BLaER1 (cell line): ENCODE data around the gene HDDC3.

Experiments used
- H3K27ac ChIP-seq: shearing (Covaris generic); formaldehyde crosslinking; 2 replicates; pipeline ENCODE4 v1.8.1; 2022
- H3K27me3 ChIP-seq: shearing (Covaris generic); formaldehyde crosslinking; 2 replicates; pipeline ENCODE4 v1.8.1; 2022
- H3K36me3 ChIP-seq: shearing (Covaris generic); formaldehyde crosslinking; 2 replicates; pipeline ENCODE4 v1.8.1; 2022
- H3K4me1 ChIP-seq: shearing (Covaris generic); formaldehyde crosslinking; 2 replicates; pipeline ENCODE4 v1.8.1; 2022
- H3K4me2 ChIP-seq: shearing (Covaris generic); formaldehyde crosslinking; 2 replicates; pipeline ENCODE4 v1.8.1; 2022
- H3K4me3 ChIP-seq: shearing (Covaris generic); formaldehyde crosslinking; 2 replicates; pipeline ENCODE4 v1.8.1; 2022
- H3K9ac ChIP-seq: shearing (Covaris generic); formaldehyde crosslinking; 2 replicates; pipeline ENCODE4 v1.8.1; 2022
- H3K9me3 ChIP-seq: shearing (Covaris generic); formaldehyde crosslinking; 2 replicates; pipeline ENCODE4 v1.8.1; 2022
- H4K20me1 ChIP-seq: shearing (Covaris generic); formaldehyde crosslinking; 2 replicates; pipeline ENCODE4 v1.8.1; 2022
- Cebpa-rat ChIP-seq: shearing (Covaris generic); IDR thresholded peaks from 2 replicates; pipeline ENCODE4 v1.8.1; 2022

HDDC3 gene

DNA sequence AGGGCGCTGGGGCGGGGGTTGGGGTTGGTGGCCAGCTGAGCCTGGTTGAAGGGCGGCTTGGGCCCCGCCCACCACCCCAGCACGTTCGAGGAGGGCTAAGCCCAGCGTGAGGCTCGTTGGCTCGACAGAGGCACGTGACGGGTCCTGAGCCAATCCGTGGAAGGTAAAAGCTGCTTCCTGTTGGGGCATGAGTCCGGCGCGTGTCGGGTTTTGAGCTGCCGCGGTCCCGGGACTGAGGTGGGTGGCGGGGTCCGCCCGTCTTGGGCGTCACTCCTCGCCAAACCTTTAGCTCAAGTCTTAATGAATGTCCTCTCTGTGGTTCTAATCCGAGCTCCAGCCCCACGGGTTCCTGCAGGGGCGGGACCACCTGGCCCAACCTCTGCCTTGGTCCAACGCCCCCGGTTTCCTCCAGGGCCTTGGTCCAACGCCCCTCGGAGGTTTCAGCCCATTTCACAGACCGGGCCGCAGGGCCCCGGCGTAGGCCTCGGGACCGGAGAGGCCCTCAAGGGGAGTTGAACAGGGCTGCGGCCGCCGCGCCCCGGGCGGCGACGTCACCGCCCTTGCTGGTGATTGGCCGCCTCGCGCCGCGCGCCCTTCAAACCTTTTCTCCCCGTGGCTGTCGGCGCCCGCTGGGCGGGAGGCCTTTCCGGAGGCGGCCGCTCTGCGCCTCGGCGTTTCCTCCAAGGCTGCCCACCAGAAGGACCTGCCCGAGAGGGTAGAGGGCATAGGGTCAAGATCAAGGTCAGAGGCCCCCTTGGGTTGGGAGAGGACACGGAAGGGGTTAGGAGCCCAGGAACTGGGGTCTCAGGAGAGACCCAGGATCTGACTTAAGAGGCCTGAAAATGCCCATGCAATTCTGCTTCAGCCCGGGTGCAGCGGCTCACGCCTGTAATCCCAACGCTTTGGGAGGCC is 22.6 kb upstream of the HDDC3 start, which contains the start of gene RCCD1:
RCCD1 (plus strand) TSS at position 173 of the 912 bp plus-strand sequence. CDS start 1,851 bp downstream, outside the sequence.
- H3K36me3 ChIP-seq: peaks cover 64% of the 10 kb centered on the region
- peaks cover 39% of the 10 kb centered on the region for H3K4me1 ChIP-seq
- peaks cover 38% of the 10 kb centered on the region for H4K20me1 ChIP-seq
- H3K27me3 ChIP-seq: no peaks in the 10 kb centered on the region
- peak within 1 kb of the TSS; percentile 95 for H3K9ac ChIP-seq
- peak within 1 kb of the TSS; percentile 97 for H3K27ac ChIP-seq
- peak within 1 kb of the TSS; percentile 87 for H3K4me3 ChIP-seq
- no peaks in the 10 kb centered on the region for H3K9me3 ChIP-seq
- peak within 1 kb of the TSS; percentile 97 for H3K4me2 ChIP-seq
- TF ChIP-seq Cebpa-rat: no peak

DNA sequence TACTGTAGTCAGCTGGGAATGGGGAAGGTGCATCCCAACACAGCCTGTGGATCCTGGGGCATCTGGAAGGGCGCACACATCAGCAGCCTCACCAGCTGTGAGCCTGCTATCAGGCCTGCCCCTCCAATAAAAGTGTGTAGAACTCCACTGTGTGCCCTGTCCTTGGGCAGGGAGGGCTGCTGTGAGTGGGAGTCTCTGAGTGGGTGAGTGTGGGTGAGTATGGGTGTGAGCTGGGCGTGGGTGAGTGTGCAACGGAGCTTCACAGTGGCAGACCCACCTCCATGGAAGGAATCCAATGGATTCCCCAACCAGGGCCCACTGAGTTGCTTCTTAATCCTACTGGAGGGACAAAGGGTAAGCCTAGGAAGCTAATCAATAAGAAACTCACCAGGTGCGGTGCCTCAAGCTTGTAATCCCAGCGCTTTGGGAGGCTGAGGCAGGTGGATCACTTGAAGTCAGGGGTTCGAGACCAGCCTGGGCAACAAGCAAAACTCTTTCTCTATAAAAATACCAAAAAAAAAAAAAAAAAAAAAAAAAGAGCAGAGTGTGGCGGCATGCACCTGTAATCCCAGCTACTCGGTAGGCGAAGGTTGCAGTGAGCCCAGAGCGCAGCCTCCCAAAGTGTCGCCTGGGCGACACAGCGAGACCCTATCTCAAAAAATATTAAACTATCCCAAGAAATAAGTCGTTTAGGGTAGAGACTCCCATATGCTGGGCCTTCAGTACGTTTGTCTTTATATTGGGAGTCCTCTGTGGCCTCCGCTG is 21.8 kb upstream of the HDDC3 start:
- Histone ChIP-seq H3K4me2 (peak overlapping the region; percentile 97), H3K4me1 (peaks cover 34% of the 10 kb centered on the region), H3K9ac (no peak overlapping the region; the same call in 1 of the 2 replicates), H3K36me3 (peaks cover 69% of the 10 kb centered on the region), H3K27me3 (no peaks in the 10 kb centered on the region), H3K4me3 (peak overlapping the region; percentile 87), H4K20me1 (peaks cover 38% of the 10 kb centered on the region), H3K9me3 (no peaks in the 10 kb centered on the region), H3K27ac (no peak overlapping the region)
- no peak for TF ChIP-seq Cebpa-rat

DNA sequence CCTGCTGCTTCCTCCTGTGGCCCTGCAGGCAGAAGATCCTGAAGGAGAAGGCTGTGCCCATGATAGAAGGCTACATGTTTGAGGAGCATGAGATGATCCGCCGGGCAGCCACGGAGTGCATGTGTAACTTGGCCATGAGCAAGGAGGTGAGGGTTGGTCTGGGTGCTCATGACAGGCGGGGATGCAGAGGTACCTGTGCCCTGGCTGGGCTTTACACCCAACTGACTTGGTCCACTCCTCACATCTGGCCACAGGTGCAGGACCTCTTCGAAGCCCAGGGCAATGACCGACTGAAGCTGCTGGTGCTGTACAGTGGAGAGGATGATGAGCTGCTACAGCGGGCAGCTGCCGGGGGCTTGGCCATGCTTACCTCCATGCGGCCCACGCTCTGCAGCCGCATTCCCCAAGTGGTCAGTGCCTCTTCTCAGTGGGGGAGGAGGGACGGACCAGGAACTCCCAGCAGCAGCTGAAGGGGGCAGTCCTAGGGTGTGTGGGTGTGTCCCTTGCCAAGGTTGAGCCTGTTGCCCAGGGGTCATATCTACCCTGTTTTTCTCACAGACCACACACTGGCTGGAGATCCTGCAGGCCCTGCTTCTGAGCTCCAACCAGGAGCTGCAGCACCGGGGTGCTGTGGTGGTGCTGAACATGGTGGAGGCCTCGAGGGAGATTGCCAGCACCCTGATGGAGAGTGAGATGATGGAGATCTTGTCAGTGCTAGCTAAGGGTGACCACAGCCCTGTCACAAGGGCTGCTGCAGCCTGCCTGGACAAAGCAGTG is 20.7 kb upstream of the HDDC3 start:
- Histone ChIP-seq H3K4me2 (no peak overlapping the region), H3K9ac (no peak overlapping the region), H3K4me1 (peaks cover 34% of the 10 kb centered on the region), H3K4me3 (no peak overlapping the region), H4K20me1 (peaks cover 37% of the 10 kb centered on the region), H3K36me3 (peaks cover 73% of the 10 kb centered on the region), H3K9me3 (no peaks in the 10 kb centered on the region), H3K27me3 (no peaks in the 10 kb centered on the region), H3K27ac (no peak overlapping the region)
- no peak for TF ChIP-seq Cebpa-rat

DNA sequence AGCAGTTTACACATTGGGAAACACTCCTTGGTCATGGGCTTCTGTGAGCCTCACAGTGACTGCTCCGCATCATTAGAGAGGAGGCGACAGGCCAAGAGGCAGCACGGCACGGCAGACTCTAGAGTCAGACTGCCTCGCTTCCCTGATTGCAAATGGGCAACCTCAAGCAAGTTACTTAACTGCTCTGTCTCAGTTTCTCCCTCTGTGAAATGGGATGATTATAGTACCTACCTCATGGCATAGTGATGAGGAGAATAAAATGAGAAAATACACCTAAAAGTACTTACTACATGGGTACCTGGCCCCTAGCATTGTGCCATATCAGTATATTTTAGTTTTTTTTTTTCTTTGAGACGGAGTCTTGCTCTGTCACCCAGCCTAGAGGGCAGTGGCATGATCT is 18.3 kb upstream of the HDDC3 start:
- H3K36me3 ChIP-seq: peaks cover 86% of the 10 kb centered on the region
- H3K4me1 ChIP-seq: peaks cover 16% of the 10 kb centered on the region
- H3K27me3 ChIP-seq: no peaks in the 10 kb centered on the region
- H3K27ac ChIP-seq: no peak overlapping the region
- H3K4me3 ChIP-seq: no peak overlapping the region
- no peak for TF ChIP-seq Cebpa-rat
- H3K9ac ChIP-seq: no peak overlapping the region
- H4K20me1 ChIP-seq: peaks cover 31% of the 10 kb centered on the region
- H3K4me2 ChIP-seq: no peak overlapping the region
- H3K9me3 ChIP-seq: no peaks in the 10 kb centered on the region

DNA sequence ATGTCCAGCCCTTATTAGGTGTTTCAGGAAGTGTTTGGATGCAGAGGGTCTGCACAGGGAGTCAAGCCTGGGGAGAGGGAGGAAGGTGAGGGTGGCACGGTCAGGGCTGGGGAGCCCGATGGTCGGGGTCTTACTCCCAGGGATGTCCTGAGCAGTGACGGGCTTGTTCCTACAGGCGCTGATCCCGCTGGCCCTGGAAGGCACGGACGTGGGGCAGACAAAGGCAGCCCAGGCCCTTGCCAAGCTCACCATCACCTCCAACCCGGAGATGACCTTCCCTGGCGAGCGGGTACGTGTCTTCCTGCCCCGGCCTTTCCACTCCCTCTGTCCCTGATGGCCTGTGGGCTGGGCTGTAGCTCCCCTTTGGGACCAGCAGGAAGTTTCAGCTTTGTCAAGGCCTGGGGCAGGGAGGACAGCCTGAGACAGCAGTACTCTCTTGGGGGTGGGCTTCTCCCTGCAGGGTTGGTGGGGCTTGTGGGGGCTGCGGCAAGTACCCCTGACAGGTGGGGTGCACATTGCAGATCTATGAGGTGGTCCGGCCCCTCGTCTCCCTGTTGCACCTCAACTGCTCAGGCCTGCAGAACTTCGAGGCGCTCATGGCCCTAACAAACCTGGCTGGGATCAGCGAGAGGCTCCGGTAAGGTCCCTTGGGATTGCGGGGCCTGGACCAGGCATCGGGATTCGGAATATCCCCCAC is 17.8 kb upstream of the HDDC3 start:
- H3K9ac ChIP-seq: no peak overlapping the region
- H3K27ac ChIP-seq: no peak overlapping the region
- no peak overlapping the region for H3K4me3 ChIP-seq

DNA sequence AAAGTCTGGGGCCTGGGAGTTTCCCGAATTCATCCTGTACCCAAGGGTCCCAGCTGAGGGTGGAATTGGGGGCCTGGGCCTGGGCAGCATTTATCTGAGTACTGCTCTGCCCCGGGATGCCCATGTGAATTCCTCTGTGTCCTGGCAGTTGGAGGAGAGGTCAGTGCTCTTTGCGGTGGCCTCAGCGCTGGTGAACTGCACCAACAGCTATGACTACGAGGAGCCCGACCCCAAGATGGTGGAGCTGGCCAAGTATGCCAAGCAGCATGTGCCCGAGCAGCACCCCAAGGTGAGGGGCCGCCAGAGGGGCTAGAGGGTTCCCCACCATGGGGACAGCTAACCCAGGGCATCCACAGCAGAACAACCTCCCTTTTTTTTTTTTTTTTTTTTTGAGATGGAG is 16.2 kb upstream of the HDDC3 start:
- Histone ChIP-seq H3K4me3 (no peak overlapping the region), H3K36me3 (peaks cover 100% of the 10 kb centered on the region), H3K27me3 (no peaks in the 10 kb centered on the region), H3K4me2 (no peak overlapping the region), H3K4me1 (peaks cover 4% of the 10 kb centered on the region; the same call in 1 of the 2 replicates), H3K9me3 (no peaks in the 10 kb centered on the region), H3K9ac (no peak overlapping the region), H4K20me1 (peaks cover 26% of the 10 kb centered on the region), H3K27ac (no peak overlapping the region)
- no peak for TF ChIP-seq Cebpa-rat

More for the DNA sequence above, 17.8 kb upstream of the HDDC3 start:
- H3K36me3 ChIP-seq: peaks cover 91% of the 10 kb centered on the region
- H3K27me3 ChIP-seq: no peaks in the 10 kb centered on the region
- peaks cover 10% of the 10 kb centered on the region for H3K4me1 ChIP-seq
- H3K4me2 ChIP-seq: no peak overlapping the region
- no peaks in the 10 kb centered on the region for H3K9me3 ChIP-seq
- TF ChIP-seq Cebpa-rat: no peak
- peaks cover 26% of the 10 kb centered on the region for H4K20me1 ChIP-seq

DNA sequence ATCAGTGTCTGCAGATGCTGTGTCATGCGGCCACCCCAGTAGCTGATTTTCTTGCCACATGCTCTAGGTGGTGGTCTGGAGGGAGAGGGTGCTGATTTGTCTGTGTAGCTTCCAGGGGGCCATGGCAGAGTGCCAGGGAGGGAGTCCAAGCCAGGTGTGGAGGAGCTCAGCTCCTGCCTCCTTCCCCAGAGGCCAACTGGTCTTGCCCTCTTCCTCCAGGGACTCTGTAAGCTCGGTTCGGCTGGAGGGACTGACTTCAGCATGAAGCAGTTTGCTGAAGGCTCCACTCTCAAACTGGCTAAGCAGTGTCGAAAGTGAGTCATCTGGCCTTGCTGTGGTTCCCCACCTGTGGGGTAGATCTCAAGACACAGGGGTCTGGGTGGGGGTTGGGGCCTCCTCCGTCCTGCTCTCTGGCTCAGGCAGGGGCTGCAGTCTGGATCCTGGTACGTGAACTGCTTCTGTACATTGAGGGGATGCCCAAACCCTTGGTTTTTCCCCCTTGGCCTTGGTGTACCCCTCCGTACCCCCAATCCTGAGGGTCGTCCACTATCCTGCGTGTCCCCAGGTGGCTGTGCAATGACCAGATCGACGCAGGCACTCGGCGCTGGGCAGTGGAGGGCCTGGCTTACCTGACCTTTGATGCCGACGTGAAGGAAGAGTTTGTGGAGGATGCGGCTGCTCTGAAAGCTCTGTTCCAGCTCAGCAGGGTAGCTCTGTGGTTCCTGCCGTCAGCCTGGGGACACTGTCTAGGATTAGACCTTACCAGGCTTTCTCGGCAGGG is 15.4 kb upstream of the HDDC3 start:
- no peaks in the 10 kb centered on the region for H3K27me3 ChIP-seq
- H4K20me1 ChIP-seq: peaks cover 26% of the 10 kb centered on the region
- no peaks in the 10 kb centered on the region for H3K9me3 ChIP-seq
- no peak overlapping the region for H3K27ac ChIP-seq
- no peak overlapping the region for H3K4me3 ChIP-seq
- H3K9ac ChIP-seq: no peak overlapping the region
- peaks cover 100% of the 10 kb centered on the region for H3K36me3 ChIP-seq
- H3K4me1 ChIP-seq: peaks cover 4% of the 10 kb centered on the region; the same call in 1 of the 2 replicates
- no peak for TF ChIP-seq Cebpa-rat
- H3K4me2 ChIP-seq: no peak overlapping the region

DNA sequence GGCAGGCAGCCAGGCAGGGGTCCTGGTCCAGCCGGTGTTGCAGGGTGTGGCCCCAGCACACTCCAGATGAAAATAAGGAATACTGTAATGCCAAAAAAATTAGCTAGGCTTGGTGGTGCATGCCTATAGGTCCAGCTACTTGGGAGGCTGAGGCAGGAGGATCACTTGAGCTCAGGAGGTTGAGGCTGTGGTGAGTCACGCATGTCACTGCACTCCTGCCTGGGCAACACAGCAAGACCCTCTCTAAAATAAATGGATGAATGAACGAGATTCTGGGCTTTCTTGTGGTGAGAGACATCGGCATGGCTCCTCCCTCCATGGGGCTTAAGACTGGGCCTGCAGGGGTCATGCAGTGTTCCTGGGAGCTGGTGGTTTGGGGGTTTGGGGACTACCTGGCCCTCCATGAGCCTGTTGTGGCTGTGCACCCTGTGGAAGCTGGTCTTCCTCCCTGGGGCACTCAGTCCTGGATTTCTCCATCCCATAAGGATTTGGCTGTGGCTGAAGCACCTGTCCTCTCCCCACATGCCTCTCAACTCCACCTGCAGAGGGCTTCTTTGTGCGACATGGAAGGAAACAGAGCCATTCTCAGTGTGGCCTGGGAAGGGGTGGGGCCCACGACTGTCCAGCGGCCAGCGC is 14.7 kb upstream of the HDDC3 start:
- H3K27me3 ChIP-seq: no peaks in the 10 kb centered on the region
- H3K4me1 ChIP-seq: peaks cover 4% of the 10 kb centered on the region; the same call in 1 of the 2 replicates
- H3K9me3 ChIP-seq: no peaks in the 10 kb centered on the region
- peaks cover 100% of the 10 kb centered on the region for H3K36me3 ChIP-seq
- H3K27ac ChIP-seq: no peak overlapping the region
- H3K9ac ChIP-seq: no peak overlapping the region
- no peak overlapping the region for H3K4me2 ChIP-seq
- H3K4me3 ChIP-seq: no peak overlapping the region
- H4K20me1 ChIP-seq: peaks cover 26% of the 10 kb centered on the region
- TF ChIP-seq Cebpa-rat: no peak
